HUES48 (cell line): ENCODE data around the gene MVD.

Experiments
- H3K27ac ChIP-seq: one replicate; pipeline ENCODE4 v1.7.0; 2013; ENCODE audit warnings: low read depth, low read length, inconsistent platforms
- H3K27me3 ChIP-seq: 2 replicates; pipeline ENCODE4 v1.6.1; 2013; ENCODE audit warnings: mild to moderate bottlenecking, low read length; ENCODE audit not compliant: control insufficient read depth, insufficient read depth
- H3K36me3 ChIP-seq: 2 replicates; pipeline ENCODE4 v1.6.1; 2013; ENCODE audit warnings: low read length; ENCODE audit not compliant: control insufficient read depth, insufficient read depth
- H3K4me1 ChIP-seq: 2 replicates; pipeline ENCODE4 v1.6.1; 2013; ENCODE audit warnings: mild to moderate bottlenecking, low read length; ENCODE audit not compliant: control insufficient read depth, insufficient read depth
- H3K4me3 ChIP-seq: 2 replicates; pipeline ENCODE4 v1.5.1; 2013; ENCODE audit warnings: mild to moderate bottlenecking, low read depth, low read length
- H3K9ac ChIP-seq: 2 replicates; pipeline ENCODE4 v1.6.1; 2013; ENCODE audit warnings: mild to moderate bottlenecking, low read depth, low read length, moderate library complexity
- H3K9me3 ChIP-seq: 2 replicates; pipeline ENCODE4 v1.6.1; 2013; ENCODE audit warnings: low read length; ENCODE audit not compliant: control insufficient read depth, insufficient read depth

Gene MVD

DNA sequence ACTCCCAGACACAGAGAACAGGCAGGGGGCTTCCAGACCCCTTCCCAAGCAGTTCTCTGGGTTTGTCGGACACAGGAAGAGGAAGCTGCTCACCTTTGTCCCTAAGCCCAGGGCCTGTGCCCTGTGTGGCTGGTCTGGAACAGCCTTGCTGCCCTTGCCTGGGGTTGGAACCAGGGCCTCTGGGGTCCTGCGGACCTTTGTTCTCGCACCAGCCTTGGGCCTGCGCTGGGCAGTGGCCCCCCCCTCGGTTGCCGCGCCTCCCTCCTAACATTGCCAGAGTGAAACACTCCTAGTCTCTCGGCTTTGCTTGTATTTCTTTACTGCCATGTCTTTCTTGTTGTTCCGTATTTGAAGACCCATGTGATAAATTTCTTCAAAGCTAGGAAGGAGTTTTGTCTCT, 33.1 kb downstream of the MVD start:
- H3K9me3 ChIP-seq: no peaks in the 10 kb centered on the region
- no peak overlapping the region for H3K9ac ChIP-seq
- no peak overlapping the region for H3K27ac ChIP-seq
- H3K36me3 ChIP-seq: peaks cover 59% of the 10 kb centered on the region
- no peaks in the 10 kb centered on the region for H3K4me1 ChIP-seq
- H3K4me3 ChIP-seq: no peak overlapping the region
- no peaks in the 10 kb centered on the region for H3K27me3 ChIP-seq

DNA sequence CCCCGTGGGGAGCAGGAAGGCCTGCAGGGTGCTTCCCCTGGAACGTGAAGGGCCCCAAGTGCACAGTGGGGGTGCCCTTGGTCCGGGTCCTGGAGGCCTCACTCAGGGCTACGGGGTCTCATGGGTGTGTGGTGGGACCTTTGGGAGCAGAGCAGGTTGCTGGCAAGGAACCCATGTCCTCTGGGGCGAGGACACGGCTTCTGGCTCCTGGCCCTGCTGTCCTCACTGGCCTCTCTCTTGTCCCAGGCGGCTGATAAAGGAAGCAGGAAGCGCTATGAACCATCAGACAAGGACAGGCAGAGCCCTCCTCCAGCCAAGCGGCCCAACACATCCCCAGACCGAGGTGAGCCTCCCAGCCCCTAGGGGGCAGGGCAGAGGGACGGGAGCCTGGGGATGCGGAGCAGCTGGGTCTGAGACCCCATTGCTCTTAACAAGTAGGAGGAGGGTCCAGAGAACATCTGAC, 34.3 kb downstream of the MVD start:
- no peaks in the 10 kb centered on the region for H3K27me3 ChIP-seq
- H3K4me1 ChIP-seq: no peaks in the 10 kb centered on the region
- no peak overlapping the region for H3K9ac ChIP-seq
- H3K9me3 ChIP-seq: no peaks in the 10 kb centered on the region
- H3K4me3 ChIP-seq: no peak overlapping the region
- H3K36me3 ChIP-seq: peaks cover 71% of the 10 kb centered on the region
- no peak overlapping the region for H3K27ac ChIP-seq

DNA sequence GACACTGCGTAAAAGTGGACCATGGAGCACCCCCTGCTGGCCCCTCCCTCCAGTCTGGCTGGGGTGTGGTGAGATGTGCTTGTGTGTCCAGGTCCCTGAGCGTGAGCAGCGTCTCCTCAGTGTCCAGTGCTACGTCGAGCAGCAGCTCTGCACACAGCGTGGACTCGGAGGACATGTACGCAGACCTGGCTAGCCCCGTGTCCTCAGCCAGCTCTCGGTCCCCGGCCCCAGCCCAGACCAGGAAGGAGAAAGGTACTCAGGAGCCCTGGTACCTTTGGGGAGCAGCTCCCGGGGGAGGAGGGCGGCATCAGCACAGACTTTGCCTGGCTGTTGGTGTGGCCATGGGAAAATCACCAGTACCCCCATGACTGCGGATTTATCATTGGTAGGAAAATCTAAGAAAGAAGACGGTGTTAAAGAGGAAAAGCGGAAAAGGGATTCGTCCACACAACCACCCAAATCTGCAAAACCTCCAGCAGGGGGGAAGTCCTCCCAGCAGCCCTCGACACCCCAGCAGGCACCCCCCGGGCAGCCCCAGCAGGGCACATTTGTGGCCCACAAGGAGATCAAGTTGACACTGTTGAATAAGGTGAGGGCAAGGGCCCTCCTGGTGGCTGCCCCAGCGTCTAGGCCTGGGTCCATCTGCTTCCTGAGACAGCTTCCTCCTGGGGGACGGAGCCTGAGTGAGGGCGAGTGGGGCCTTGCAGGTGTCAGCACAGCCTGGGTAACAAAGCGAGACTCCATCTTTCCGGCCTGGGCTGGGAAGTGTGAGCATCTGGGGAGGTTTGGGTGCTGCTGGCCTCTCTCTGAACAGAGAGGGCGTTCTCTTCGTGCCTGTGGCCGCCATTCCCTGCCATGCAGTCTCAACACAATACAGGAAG, 35.1 kb downstream of the MVD start:
- no peak overlapping the region for H3K27ac ChIP-seq

DNA sequence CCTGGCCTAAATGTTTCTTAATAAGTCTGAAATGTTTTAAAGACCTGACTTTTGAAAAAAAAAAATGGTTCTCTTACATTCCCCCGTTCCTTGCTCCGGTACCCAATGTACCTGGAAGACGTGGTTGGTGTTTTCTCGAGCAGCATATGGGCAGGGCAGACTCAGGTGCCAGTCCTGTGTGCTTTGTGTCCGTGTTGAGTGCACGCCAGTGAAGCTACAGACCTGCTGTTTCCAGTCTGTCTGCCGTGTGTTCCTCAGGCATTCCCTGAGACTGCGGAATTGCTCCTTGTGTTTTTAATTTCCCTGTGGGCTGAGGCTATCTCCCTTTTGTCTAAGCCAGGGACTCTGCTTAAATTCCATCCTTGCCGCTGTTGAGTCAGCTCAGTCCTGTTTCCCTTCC, 36.2 kb downstream of the MVD start:
- Histone ChIP-seq H3K9ac (no peak overlapping the region), H3K4me1 (no peaks in the 10 kb centered on the region), H3K4me3 (no peak overlapping the region), H3K27me3 (no peaks in the 10 kb centered on the region), H3K27ac (no peak overlapping the region), H3K36me3 (peaks cover 79% of the 10 kb centered on the region), H3K9me3 (no peaks in the 10 kb centered on the region)

More for the DNA sequence above, 35.1 kb downstream of the MVD start:
- peaks cover 79% of the 10 kb centered on the region for H3K36me3 ChIP-seq
- H3K4me3 ChIP-seq: no peak overlapping the region
- no peaks in the 10 kb centered on the region for H3K27me3 ChIP-seq
- H3K9me3 ChIP-seq: no peaks in the 10 kb centered on the region
- H3K9ac ChIP-seq: no peak overlapping the region
- H3K4me1 ChIP-seq: no peaks in the 10 kb centered on the region

DNA sequence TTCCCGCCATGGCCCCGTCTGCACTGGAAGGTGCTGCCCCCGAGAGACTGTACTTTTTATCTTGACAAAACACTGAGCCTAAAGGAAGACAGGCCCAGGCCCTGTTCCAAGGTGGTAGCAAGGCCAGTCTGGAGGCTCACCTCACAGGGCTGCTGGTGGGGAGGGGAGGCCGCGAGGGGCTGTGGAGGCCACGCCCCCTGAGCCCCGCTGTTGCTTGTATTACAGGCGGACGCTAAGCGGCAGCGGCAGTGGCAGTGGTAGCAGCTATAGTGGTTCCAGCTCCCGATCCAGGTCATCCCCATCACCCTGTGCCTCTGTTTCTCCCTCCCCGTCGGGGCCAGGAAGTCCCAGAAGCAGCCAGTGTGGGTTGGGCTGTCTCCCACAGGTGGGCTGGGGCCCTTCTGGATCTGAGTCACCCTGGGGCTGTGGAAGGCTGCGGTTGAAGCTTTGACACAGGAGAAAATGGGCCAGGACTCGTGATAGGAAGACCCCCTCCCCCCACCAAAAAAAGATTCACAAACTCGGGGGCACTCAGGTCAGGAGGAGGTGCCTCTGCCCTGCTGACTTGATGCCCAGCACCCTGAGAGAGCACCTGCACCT, 37.8 kb downstream of the MVD start:
- Histone ChIP-seq H3K27me3 (no peaks in the 10 kb centered on the region), H3K9me3 (no peaks in the 10 kb centered on the region), H3K4me3 (no peak overlapping the region), H3K36me3 (peaks cover 73% of the 10 kb centered on the region), H3K9ac (no peak overlapping the region), H3K4me1 (no peaks in the 10 kb centered on the region), H3K27ac (no peak overlapping the region)

DNA sequence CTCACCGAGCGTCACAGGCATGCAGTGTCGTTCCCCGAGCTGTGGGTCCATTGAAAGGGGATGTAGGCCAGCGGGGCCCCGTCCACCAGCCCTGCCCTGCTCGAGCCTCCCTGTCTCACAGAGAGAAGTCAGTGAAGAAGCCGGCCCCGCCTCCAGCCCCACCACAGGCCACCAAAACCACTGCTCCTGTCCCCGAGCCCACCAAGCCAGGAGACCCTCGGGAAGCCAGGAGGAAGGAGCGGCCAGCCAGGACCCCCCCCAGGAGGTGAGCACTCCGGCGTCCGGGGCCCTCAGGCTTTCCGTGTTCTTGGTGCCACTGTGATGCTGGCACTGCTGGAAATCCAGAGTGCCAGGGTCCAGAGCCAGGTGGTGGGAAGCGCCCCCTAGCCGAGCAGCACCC, 38.4 kb downstream of the MVD start:
- Histone ChIP-seq H3K27ac (no peak overlapping the region), H3K4me3 (no peak overlapping the region), H3K27me3 (no peaks in the 10 kb centered on the region), H3K9me3 (no peaks in the 10 kb centered on the region), H3K36me3 (peaks cover 72% of the 10 kb centered on the region), H3K4me1 (no peaks in the 10 kb centered on the region), H3K9ac (no peak overlapping the region)

DNA sequence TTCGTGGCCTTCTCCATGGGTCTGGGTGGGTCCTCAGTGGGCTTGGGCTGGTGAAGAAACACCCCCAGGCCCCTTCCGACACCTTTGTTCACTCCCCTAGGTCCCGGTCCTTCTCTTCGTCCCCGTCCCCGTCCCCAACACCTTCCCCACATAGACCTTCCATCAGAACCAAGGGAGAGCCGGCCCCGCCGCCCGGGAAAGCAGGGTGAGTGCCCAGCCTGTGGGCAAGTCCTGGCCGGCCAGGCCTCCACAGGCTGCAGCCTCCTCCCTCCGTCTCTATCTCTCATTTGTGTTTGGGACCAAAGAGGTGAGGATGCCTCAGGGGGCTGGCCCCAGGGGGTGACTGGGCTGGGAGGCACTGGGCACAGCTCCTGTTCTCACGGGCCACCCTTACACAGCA, 39.0 kb downstream of the MVD start:
- H3K27ac ChIP-seq: no peak overlapping the region
- H3K36me3 ChIP-seq: peaks cover 71% of the 10 kb centered on the region
- no peaks in the 10 kb centered on the region for H3K4me1 ChIP-seq
- H3K4me3 ChIP-seq: no peak overlapping the region
- H3K9me3 ChIP-seq: no peaks in the 10 kb centered on the region
- no peaks in the 10 kb centered on the region for H3K27me3 ChIP-seq
- H3K9ac ChIP-seq: no peak overlapping the region

DNA sequence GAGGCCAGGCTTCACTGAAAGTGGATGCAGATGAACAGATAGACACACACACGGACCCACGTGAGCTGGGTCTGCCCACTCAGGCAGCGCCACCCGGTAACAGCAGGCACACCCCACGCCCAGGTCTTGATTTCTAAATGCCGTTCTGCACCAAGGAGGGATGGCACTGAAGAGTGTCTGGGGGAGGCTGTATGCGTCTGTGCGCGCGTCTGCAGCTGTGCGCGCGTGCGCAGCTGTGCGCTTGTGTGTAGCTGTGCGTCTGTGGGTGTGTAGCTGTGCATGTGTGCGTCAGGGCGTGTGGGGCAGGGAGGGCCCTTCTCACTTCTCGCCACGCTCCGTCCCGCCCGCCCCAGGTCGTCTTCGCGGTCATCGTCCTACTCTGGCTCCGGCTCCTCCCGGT, 40.0 kb downstream of the MVD start:
- H3K27me3 ChIP-seq: no peaks in the 10 kb centered on the region
- no peak overlapping the region for H3K9ac ChIP-seq
- no peaks in the 10 kb centered on the region for H3K4me1 ChIP-seq
- H3K27ac ChIP-seq: no peak overlapping the region
- H3K4me3 ChIP-seq: no peak overlapping the region
- H3K36me3 ChIP-seq: peaks cover 68% of the 10 kb centered on the region
- H3K9me3 ChIP-seq: no peaks in the 10 kb centered on the region

DNA sequence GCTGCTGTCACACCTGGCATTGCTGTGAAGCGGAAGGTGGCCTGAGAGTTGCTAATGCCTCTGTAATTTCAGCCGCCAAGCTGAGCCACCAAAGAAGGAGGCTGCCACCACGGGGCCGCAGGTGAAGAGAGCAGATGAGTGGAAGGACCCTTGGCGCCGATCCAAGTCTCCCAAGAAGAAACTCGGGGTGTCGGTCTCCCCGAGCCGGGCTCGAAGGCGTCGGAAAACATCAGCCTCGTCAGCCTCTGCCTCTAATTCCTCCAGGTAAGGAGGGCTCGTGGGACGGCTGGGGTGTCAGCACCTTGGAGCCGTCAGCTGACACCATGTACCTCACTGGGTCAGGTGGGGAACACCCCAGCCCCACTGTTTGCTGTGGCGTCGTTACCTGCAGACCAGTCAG, 40.8 kb downstream of the MVD start:
- peaks cover 61% of the 10 kb centered on the region for H3K36me3 ChIP-seq
- no peaks in the 10 kb centered on the region for H3K9me3 ChIP-seq
- H3K4me1 ChIP-seq: no peaks in the 10 kb centered on the region
- H3K4me3 ChIP-seq: no peak overlapping the region
- no peak overlapping the region for H3K9ac ChIP-seq
- H3K27ac ChIP-seq: no peak overlapping the region
- no peaks in the 10 kb centered on the region for H3K27me3 ChIP-seq

DNA sequence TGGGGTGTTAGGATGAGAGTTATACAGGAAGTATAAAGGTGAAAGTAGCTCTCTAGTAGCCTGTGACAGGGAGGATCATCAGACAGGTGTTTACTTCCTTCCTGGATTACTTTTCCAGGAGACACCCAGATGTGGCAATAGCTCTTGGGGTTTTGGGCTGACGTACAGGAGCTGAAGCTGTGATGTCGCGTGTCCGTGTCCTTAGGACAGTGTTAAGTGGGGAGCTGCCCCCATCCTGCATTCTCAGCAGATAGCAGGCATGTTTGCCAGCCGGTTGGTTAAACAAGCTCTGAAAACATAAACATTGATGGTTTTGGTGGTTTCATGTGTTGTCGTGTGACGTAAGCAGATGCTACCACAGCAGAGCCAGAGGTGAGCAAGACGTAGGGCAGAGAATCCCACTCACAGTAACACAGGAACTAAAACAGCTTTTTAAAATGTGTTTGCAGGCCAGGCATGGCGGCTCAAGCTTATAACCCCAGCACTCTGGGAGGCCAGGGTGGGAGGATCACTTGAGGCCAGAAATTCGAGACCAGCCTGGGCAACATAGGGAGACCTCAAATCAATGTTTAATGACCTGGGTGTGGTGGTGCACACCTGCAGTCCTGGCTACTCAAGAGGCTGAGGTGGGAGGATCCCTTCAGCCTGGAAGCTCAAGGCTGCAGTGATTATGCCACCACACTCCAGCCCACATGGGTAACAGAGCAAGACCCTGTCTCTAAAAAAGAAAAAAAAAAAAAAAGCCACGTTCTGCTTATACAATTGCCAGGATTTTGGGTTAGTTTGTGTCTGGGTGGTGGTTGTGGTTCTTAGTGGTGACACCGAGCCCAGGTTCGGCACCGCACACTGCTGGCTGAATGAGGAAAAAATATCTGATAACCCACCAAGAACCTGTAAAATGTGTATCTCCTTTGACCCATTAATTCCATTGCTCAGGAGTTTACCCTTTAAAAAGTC, 42.8 kb downstream of the MVD start:
- Histone ChIP-seq H3K27me3 (no peaks in the 10 kb centered on the region), H3K4me3 (no peak overlapping the region), H3K9me3 (no peaks in the 10 kb centered on the region), H3K4me1 (no peaks in the 10 kb centered on the region), H3K36me3 (peaks cover 48% of the 10 kb centered on the region), H3K9ac (no peak overlapping the region), H3K27ac (no peak overlapping the region)
